ENCODE measurements around the gene HOXB7. TPM values are rescaled to one million over a fixed set of nuclear protein-coding genes. Genes with fewer than 3 reads are reported as not detected.

Gene HOXB7
- total and polyA plus RNA-seq, 2 of the 13 experiments (the other 11 are each of a cell fraction or from before 2014, with no cell fraction given): 0.04 TPM; not detected in 1

- ATAC-seq (no peak), FAIRE-seq (no peak), DNase-seq (ENCODE audit: low spot score) (no peak)
- Histone ChIP-seq H4K20me1 (ENCODE audit: insufficient read depth, low read length) (peaks cover 4% of the 10 kb centered on the region; the same call in 1 of the 2 replicates), H3K9me3 (ENCODE audit: low read length) (no peaks in the 10 kb centered on the region), H3K4me1 (ENCODE audit: insufficient read depth, low read length) (peaks cover 7% of the 10 kb centered on the region; the same call in 1 of the 2 replicates), H3K36me3 (replicated peaks in 1 of 2; ENCODE audit: control insufficient read depth in 1 of 2, insufficient read depth in 2 of 2, low read length in 2 of 2) (no peaks in the 10 kb centered on the region), H3K79me2 (ENCODE audit: insufficient read depth, low read length) (no peaks in the 10 kb centered on the region), H3K27me3 (ENCODE audit: control insufficient read depth in 1 of 2, insufficient read depth in 2 of 2, low read length in 2 of 2) (peaks cover 29 to 96% of the 10 kb centered on the region in 2 experiments), H3K27ac (ENCODE audit: extremely low read length, insufficient read depth, low read length) (no peak overlapping the region), H3K9ac (ENCODE audit: insufficient read depth, low read depth, low read length) (no peak overlapping the region), H2AFZ (ENCODE audit: low read length) (no peak overlapping the region), H3K4me2 (ENCODE audit: low read depth, low read length) (no peak overlapping the region), H3K4me3 (replicated peaks in 1 of 3; ENCODE audit: insufficient read depth in 1 of 3, low read depth in 2 of 3, low read length in 3 of 3) (no peak overlapping the region)
- in situ Hi-C loops (cut with HindIII; ENCODE audit: extremely low pct_ligation_motif_present, low pct_unique_long_range_greater_than_20kb) (no loop called here), intact Hi-C loops (cut with micrococcal nuclease; ENCODE audit: unreplicated experiment) (no loop called here)
- 41% methylated on average over 34 of the region's 34 CpGs for WGBS (ENCODE audit: low lambda C conversion rate)
- BruUV-seq (replicated peaks): no TSS peak
- ChIA-PET POLR2A (no interaction called here), CTCF (ENCODE audit: low intra/inter-chr PET ratio, low total read pairs) (no interaction called here)
- TF ChIP-seq CHD4 (IDR thresholded peaks at IDR 0.05; ENCODE audit: borderline replicate concordance, low read length): no peak
- TF ChIP-seq ZNF644 (CRISPR knock-in tag; IDR thresholded peaks at IDR 0.05; ENCODE audit: low read depth): no peak
- TF ChIP-seq LBX2 (CRISPR knock-in tag; IDR thresholded peaks at IDR 0.05; ENCODE audit: borderline replicate concordance): no peak
- TF ChIP-seq PBX2 (CRISPR knock-in tag; IDR thresholded peaks at IDR 0.05): no peak
- TF ChIP-seq ZNF333 (CRISPR knock-in tag; IDR thresholded peaks at IDR 0.05; ENCODE audit: borderline replicate concordance): no peak
- TF ChIP-seq NFE2L2 (IDR thresholded peaks at IDR 0.05; ENCODE audit: low read length): no peak
- no peak for TF ChIP-seq NR3C1 (CRISPR knock-in tag; IDR thresholded peaks at IDR 0.05)
- TF ChIP-seq E2F5 (CRISPR knock-in tag; conservative IDR thresholded peaks at IDR 0.05): no peak
- TF ChIP-seq IKZF1 (IDR thresholded peaks at IDR 0.05): no peak
These were observed 24.2 kb downstream of the HOXB7 start for GRCh38 chr17:48586355-48587258.

Measured in HepG2 (cell line).